Measurements from ENCODE around the gene CARM1. TPM values are rescaled to one million over a fixed set of nuclear protein-coding genes. Genes with fewer than 3 reads are reported as not detected.

Gene CARM1
- total and polyA plus RNA-seq, 2 of the 13 experiments (the other 11 are each of a cell fraction or from before 2014, with no cell fraction given): 27.6 to 55.8 TPM

- TF ChIP-seq ZNF691 (CRISPR knock-in tag; IDR thresholded peaks at IDR 0.05; ENCODE audit: borderline replicate concordance, low read depth) (0 out of 2 replicates have a peak, but pooled peaks have one; percentile 30), ZNF33B (CRISPR knock-in tag; IDR thresholded peaks at IDR 0.05) (peak; percentile 82), CREB1 (IDR thresholded peaks at IDR 0.05) (peak; percentile 9; the same call in 1 of the 2 replicates), CREB1 (CRISPR knock-in tag; IDR thresholded peaks at IDR 0.05) (no peak), KDM5B (CRISPR knock-in tag; IDR thresholded peaks at IDR 0.05; ENCODE audit: borderline replicate concordance) (peak; percentile 95; the same call in 1 of the 2 replicates), EED (CRISPR knock-in tag; IDR thresholded peaks at IDR 0.05) (peak; percentile 80; the same call in 1 of the 2 replicates), FOXP1 (IDR thresholded peaks at IDR 0.05) (no peak), FOXP1 (CRISPR knock-in tag; IDR thresholded peaks at IDR 0.05) (0 out of 2 replicates have a peak, but pooled peaks have one; percentile 4), ZFP90 (CRISPR knock-in tag; IDR thresholded peaks at IDR 0.05; ENCODE audit: borderline replicate concordance) (peak; percentile 75; the same call in 1 of the 2 replicates), ZNF382 (CRISPR knock-in tag; IDR thresholded peaks at IDR 0.05; ENCODE audit: borderline replicate concordance) (no peak), REL (CRISPR knock-in tag; conservative IDR thresholded peaks at IDR 0.05) (no peak), ZSCAN21 (CRISPR knock-in tag; IDR thresholded peaks at IDR 0.05; ENCODE audit: borderline replicate concordance) (peak; percentile 90; the same call in 1 of the 2 replicates), ZNF790 (CRISPR knock-in tag; IDR thresholded peaks at IDR 0.05; ENCODE audit: borderline replicate concordance) (peak; percentile 27; the same call in 1 of the 2 replicates), ZZZ3 (CRISPR knock-in tag; IDR thresholded peaks at IDR 0.05; ENCODE audit: borderline replicate concordance) (peak; percentile 64; the same call in 1 of the 2 replicates), RELA (CRISPR knock-in tag; IDR thresholded peaks at IDR 0.05) (no peak), NCOA2 (CRISPR knock-in tag; IDR thresholded peaks at IDR 0.05) (0 out of 2 replicates have a peak, but pooled peaks have one; percentile 46), HES4 (CRISPR knock-in tag; IDR thresholded peaks at IDR 0.05; ENCODE audit: borderline replicate concordance) (peak; percentile 84; the same call in 1 of the 2 replicates), NR2F1 (CRISPR knock-in tag; IDR thresholded peaks at IDR 0.05) (peak in 1 of 2 experiments; percentile 50; a peak in 1 of 4 replicates), HMGXB4 (CRISPR knock-in tag; IDR thresholded peaks at IDR 0.05; ENCODE audit: borderline replicate concordance in 1 of 2, low read depth in 1 of 2) (peak; percentile 81 to 83), ZNF543 (CRISPR knock-in tag; IDR thresholded peaks at IDR 0.05) (peak; percentile 69; the same call in 1 of the 2 replicates), ZNF558 (CRISPR knock-in tag; IDR thresholded peaks at IDR 0.05; ENCODE audit: borderline replicate concordance) (peak; percentile 93; the same call in 1 of the 2 replicates), ESRRA (CRISPR knock-in tag; IDR thresholded peaks at IDR 0.05; ENCODE audit: low read depth) (peak; percentile 67; the same call in 1 of the 2 replicates), TMF1 (CRISPR knock-in tag; IDR thresholded peaks at IDR 0.05; ENCODE audit: low read depth) (peak; percentile 41; the same call in 1 of the 2 replicates), E2F5 (CRISPR knock-in tag; conservative IDR thresholded peaks at IDR 0.05) (peak; percentile 74; the same call in 1 of the 2 replicates), GABPA (IDR thresholded peaks at IDR 0.05; ENCODE audit: low read depth, low read length) (peak; percentile 67), GABPA (CRISPR knock-in tag; IDR thresholded peaks at IDR 0.05; ENCODE audit: low read depth) (no peak), ZNF607 (CRISPR knock-in tag; IDR thresholded peaks at IDR 0.05; ENCODE audit: borderline replicate concordance) (peak; percentile 82)
These were observed 89.1 kb downstream of the CARM1 start, which contains the start of gene SMARCA4 (continued) for GRCh38 chr19:10960314-10961072.
